ENCODE measurements around the gene SPOP.
A peak's percentile ranks its signal among the peaks of the same experiment; 100 is the strongest.

Gene SPOP

DNA sequence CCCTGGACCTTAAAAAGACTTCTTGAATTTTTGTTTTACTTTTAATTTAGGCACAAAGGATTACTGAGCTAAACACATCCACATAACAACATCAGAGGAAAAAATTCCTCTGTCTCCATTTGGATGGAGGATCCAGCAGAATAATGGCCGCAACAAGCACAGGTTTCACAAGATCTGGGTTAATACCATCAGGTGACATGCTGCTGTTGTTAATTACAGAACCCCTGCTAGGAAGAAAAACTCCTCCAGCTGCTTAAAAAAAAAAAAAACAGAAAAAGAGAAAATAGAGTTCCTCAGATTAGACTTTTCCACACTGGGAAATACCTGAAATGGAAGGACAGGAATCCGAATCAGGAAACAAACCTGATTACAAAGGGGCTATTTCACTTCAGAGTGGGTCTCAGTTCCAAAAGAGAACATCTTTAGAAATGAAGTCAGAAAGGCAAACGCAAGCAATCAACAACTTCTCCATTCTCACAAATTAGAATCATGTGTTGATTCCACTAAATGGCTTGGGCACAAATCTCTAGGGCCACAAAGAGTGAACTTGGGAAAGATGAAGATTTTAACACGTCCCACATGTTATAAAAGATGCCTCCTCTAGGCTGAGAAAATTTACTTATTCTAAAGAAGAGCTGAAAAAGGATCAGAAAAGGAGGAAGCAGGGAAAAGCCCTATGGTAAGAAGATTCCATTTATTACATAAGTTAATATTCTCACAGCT is 44.0 kb downstream of the SPOP start:
- Histone ChIP-seq H3K4me3 (ENCODE audit: low read depth in 1 of 2, low read length in 1 of 2) (no peak overlapping the region), H3K27ac (peak overlapping the region; percentile 50)

DNA sequence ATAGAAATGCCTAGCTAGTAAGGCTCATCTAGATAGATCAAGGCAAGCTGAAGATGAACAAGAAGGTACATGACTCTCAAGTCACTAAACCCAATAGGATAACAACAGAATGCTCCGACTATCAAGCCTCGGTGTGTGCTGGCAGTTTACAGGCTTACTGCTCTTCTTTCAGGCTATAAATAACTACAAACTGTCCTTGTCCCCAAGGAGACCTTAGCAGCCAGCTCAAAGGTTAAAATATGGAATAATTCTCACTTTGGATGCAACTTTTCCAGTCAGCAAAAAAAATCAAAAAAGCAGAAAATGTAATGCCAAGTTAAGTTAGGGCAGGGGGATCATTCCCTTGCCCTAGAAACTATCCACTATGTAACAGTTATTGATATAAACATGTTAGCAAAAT is 44.6 kb downstream of the SPOP start:
- Histone ChIP-seq H3K27ac (no peak overlapping the region), H3K4me1 (ENCODE audit: control insufficient read depth in 1 of 2, insufficient read depth in 1 of 2, low read depth in 1 of 2, low read length in 1 of 2) (no peaks in the 10 kb centered on the region), H3K4me3 (ENCODE audit: low read depth in 1 of 2, low read length in 1 of 2) (no peak overlapping the region), H3K27me3 (no peaks in the 10 kb centered on the region), H3K36me3 (no peaks in the 10 kb centered on the region), H3K9me3 (no peaks in the 10 kb centered on the region)
- TF ChIP-seq, protein P1, sequence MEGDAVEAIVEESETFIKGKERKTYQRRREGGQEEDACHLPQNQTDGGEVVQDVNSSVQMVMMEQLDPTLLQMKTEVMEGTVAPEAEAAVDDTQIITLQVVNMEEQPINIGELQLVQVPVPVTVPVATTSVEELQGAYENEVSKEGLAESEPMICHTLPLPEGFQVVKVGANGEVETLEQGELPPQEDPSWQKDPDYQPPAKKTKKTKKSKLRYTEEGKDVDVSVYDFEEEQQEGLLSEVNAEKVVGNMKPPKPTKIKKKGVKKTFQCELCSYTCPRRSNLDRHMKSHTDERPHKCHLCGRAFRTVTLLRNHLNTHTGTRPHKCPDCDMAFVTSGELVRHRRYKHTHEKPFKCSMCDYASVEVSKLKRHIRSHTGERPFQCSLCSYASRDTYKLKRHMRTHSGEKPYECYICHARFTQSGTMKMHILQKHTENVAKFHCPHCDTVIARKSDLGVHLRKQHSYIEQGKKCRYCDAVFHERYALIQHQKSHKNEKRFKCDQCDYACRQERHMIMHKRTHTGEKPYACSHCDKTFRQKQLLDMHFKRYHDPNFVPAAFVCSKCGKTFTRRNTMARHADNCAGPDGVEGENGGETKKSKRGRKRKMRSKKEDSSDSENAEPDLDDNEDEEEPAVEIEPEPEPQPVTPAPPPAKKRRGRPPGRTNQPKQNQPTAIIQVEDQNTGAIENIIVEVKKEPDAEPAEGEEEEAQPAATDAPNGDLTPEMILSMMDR (IDR thresholded peaks at IDR 0.05), result no peak

More for the DNA sequence above, 44.0 kb downstream of the SPOP start:
- TF ChIP-seq, protein P1 (IDR thresholded peaks at IDR 0.05), result no peak
- Histone ChIP-seq H3K4me1 (ENCODE audit: control insufficient read depth in 1 of 2, insufficient read depth in 1 of 2, low read depth in 1 of 2, low read length in 1 of 2) (no peaks in the 10 kb centered on the region), H3K27me3 (no peaks in the 10 kb centered on the region), H3K9me3 (no peaks in the 10 kb centered on the region), H3K36me3 (no peaks in the 10 kb centered on the region)

DNA sequence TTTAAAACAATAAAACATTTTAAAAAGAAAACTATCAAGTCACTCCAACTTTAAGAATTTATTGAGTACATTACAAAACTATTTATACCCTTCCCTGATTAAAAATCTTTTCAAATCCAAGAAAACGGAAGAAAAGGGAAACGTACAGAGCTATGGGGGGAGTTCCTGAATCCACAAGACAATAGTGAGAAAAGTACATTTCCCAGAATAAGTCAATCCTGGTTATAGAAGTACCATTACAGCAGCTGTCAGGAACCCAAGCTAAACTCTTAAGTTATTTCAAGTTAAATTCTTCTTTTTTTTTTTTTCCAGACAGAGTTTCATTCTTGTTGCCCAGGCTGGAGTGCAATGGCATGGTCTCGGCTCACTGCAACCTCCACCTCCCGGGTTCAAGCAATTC is 45.7 kb downstream of the SPOP start:
- Histone ChIP-seq H3K9me3 (no peaks in the 10 kb centered on the region), H3K27ac (no peak overlapping the region), H3K4me1 (ENCODE audit: control insufficient read depth in 1 of 2, insufficient read depth in 1 of 2, low read depth in 1 of 2, low read length in 1 of 2) (no peaks in the 10 kb centered on the region), H3K27me3 (no peaks in the 10 kb centered on the region), H3K4me3 (ENCODE audit: low read depth in 1 of 2, low read length in 1 of 2) (no peak overlapping the region), H3K36me3 (no peaks in the 10 kb centered on the region)
- TF ChIP-seq, protein P1 (IDR thresholded peaks at IDR 0.05), result no peak

DNA sequence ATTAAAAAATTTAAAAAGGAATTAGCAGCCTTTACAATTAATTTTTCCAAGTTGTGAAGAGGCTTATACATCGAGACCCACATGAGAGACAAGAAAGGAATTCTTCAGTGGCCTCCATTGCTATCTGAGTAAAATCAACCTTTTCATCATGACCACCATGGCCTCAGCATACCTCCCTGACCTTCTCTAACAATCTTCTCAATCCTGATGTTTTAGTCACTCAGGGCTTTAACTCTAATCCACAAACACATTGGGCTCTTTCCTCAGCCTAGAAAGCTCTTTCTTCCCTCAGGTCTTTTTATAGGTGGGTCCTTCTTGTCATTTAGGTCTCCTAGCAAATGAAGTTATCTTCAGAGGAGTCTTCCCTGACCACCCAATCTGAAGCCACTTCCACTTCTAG is 46.4 kb downstream of the SPOP start:
- no peak overlapping the region for H3K27ac ChIP-seq
- no peaks in the 10 kb centered on the region for H3K9me3 ChIP-seq
- no peak overlapping the region for H3K4me3 ChIP-seq (ENCODE audit: low read depth in 1 of 2, low read length in 1 of 2)
- no peaks in the 10 kb centered on the region for H3K4me1 ChIP-seq (ENCODE audit: control insufficient read depth in 1 of 2, insufficient read depth in 1 of 2, low read depth in 1 of 2, low read length in 1 of 2)
- no peaks in the 10 kb centered on the region for H3K27me3 ChIP-seq
- TF ChIP-seq, protein P1 (IDR thresholded peaks at IDR 0.05), result no peak
- peaks cover 2% of the 10 kb centered on the region for H3K36me3 ChIP-seq

DNA sequence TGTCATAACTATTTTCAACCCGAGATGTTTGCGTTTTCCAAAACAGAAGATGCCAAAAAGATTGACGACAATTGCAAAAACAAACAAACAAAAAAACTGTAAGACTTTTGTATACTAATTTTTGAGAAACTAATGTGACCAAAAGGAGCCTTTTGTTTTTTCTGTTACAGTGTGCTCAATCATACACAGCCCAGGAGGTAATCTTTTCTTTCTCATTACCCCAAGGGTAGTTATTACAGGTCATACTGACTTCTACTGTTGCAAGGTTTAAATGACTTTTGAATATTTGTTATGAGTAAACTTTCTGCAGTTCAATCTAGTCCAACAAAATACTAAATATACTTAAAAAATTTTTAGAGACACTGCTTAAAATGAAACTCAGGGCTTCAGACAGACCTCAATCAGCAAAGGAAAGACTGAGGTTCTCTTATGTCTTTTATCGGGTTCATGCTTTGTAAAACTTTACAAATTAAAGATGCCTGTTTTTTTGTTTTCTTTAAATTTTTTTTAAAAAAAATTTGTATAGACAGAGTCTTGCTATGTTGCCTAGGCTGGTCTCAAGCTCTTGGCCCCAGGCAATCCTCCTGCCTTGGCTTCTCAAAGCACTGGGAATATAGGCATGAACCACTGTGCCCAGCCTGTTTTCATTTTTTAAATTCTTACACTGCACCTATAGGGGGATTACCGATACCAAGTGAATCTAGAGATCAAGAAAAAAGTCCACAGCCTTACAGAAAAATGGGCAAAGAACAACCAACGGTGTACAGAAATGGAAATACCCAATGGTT is 47.6 kb downstream of the SPOP start:
- no peaks in the 10 kb centered on the region for H3K4me1 ChIP-seq (ENCODE audit: control insufficient read depth in 1 of 2, insufficient read depth in 1 of 2, low read depth in 1 of 2, low read length in 1 of 2)
- H3K27ac ChIP-seq, result no peak overlapping the region
- peaks cover 6% of the 10 kb centered on the region for H3K36me3 ChIP-seq
- H3K9me3 ChIP-seq, result no peaks in the 10 kb centered on the region
- no peak overlapping the region for H3K4me3 ChIP-seq (ENCODE audit: low read depth in 1 of 2, low read length in 1 of 2)
- no peaks in the 10 kb centered on the region for H3K27me3 ChIP-seq
- TF ChIP-seq, protein P1 (IDR thresholded peaks at IDR 0.05), result no peak

Measured in neutrophil (primary cell).